Thymus (tissue), 11 donors: Measurements from ENCODE around the gene USP17L24. TPM values are rescaled to one million over a fixed set of nuclear protein-coding genes. Genes with fewer than 3 reads are reported as not detected.
"Not testable (repeated sequence)": the region's sequence is repeated elsewhere in the genome, so short reads cannot be mapped to it uniquely, and the experiment has no call there.

Experiments used
- DNase-seq, 9 donors: peaks; one replicate each; pipeline ENCODE4 v3.0.0-alpha.2; 2013; ENCODE audit warnings: low spot score in 9 of 9, low read depth in 6 of 9, missing footprints in 1 of 9
- H3K27ac ChIP-seq, 2 donors: one replicate each; pipeline ENCODE4 v1.5.1; 2013; ENCODE audit warnings: control low read depth in 1 of 2, low read depth in 1 of 2, low read length in 1 of 2, mild to moderate bottlenecking in 1 of 2, moderate library complexity in 1 of 2
- H3K27me3 ChIP-seq, 2 donors: one replicate each; pipeline ENCODE4 v1.5.1; 2013; ENCODE audit warnings: low read length in 1 of 2; ENCODE audit not compliant: control insufficient read depth in 2 of 2, insufficient read depth in 1 of 2
- H3K36me3 ChIP-seq, 2 donors: one replicate each; pipeline ENCODE4 v1.5.1; 2013; ENCODE audit warnings: low read length in 1 of 2, mild to moderate bottlenecking in 1 of 2, moderate library complexity in 1 of 2; ENCODE audit not compliant: control insufficient read depth in 2 of 2, insufficient read depth in 2 of 2
- H3K4me1 ChIP-seq, 2 donors: one replicate each; pipeline ENCODE4 v1.5.1; 2013; ENCODE audit warnings: low read length in 2 of 2; ENCODE audit not compliant: control insufficient read depth in 2 of 2, insufficient read depth in 2 of 2
- H3K4me3 ChIP-seq, 2 donors: one replicate each; pipeline ENCODE4 v1.5.1; 2013; ENCODE audit warnings: low read length in 2 of 2, control low read depth in 1 of 2, mild to moderate bottlenecking in 1 of 2
- H3K9me3 ChIP-seq, 2 donors: one replicate each; pipeline ENCODE4 v1.5.1; 2013; ENCODE audit warnings: low read length in 1 of 2, mild to moderate bottlenecking in 1 of 2; ENCODE audit not compliant: control insufficient read depth in 2 of 2, insufficient read depth in 1 of 2
- WGBS: extraction: QIAGEN DNeasy Blood & Tissue Kit; methylation state at CpG from one replicate; pipeline ENCODE4 v1.1.7; 2013; 5-methylcytosine and 5-hydroxymethylcytosine counted together
- polyA plus RNA-seq: library from polyadenylated mRNA; stranded (reverse); fragments of 200-250 nt; gene quantifications from one replicate; pipeline ENCODE4 v1.2.3, GENCODE V29; 2013
- total RNA-seq: library from RNA; stranded (reverse); fragments of 120-200 nt; gene quantifications from one replicate; pipeline ENCODE4 v1.2.4, GENCODE V29; 2013
- donor health status: healthy.

The USP17L24 gene
- total and polyA plus RNA-seq, 2 donors: not detected

DNA sequence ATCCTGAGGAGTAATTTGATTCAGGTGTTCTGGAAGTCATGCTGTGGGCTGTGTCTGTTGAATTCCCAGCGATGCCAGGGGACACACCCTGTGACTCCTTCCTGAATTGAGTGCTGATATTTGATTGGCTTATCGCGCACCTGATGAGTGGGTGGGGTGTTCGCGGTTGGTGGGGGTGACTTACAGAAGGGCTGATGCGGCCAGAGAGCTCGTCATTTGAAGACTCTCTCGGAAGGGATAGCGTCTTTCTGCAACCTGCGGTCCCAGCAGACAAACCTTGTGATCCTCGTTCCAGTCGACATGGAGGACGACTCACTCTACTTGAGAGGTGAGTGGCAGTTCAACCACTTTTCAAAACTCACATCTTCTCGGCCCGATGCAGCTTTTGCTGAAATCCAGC is 37.9 kb downstream of the USP17L24 start, which contains the start of gene USP17L30:
Gene USP17L30 (plus strand): TSS at position 301 of the 400 bp plus-strand sequence. CDS start 0 bp downstream, at position 301.
- whole genome bisulfite sequencing: no CpG with 5 or more reads among the region's 15 CpGs

More for the DNA sequence above, 37.9 kb downstream of the USP17L24 start, which contains the start of gene USP17L30:
- H3K9me3 ChIP-seq, DNase-seq, H3K36me3 ChIP-seq, H3K4me1 ChIP-seq, H3K4me3 ChIP-seq, H3K27me3 ChIP-seq, H3K27ac ChIP-seq: not testable (repeated sequence)

Other genes starting within 250 kb of the USP17L24 start
- not detected for gene FAM90A26, start 154.8 kb upstream of the USP17L24 start, total RNA-seq
- 0.02 TPM for gene FAM90A26, start 154.8 kb upstream of the USP17L24 start, polyA plus RNA-seq
- not detected for gene USP17L10, start 114.5 kb upstream of the USP17L24 start, total RNA-seq
- not detected for gene USP17L10, start 114.5 kb upstream of the USP17L24 start, polyA plus RNA-seq
- gene USP17L11, start 109.8 kb upstream of the USP17L24 start, total RNA-seq: not detected
- gene USP17L11, start 109.8 kb upstream of the USP17L24 start, polyA plus RNA-seq: not detected
- gene USP17L12, start 105.0 kb upstream of the USP17L24 start, total RNA-seq: not detected
- gene USP17L12, start 105.0 kb upstream of the USP17L24 start, polyA plus RNA-seq: not detected
- gene USP17L13, start 100.3 kb upstream of the USP17L24 start, total RNA-seq: not detected
- not detected for gene USP17L13, start 100.3 kb upstream of the USP17L24 start, polyA plus RNA-seq
- not detected for gene USP17L15, start 90.8 kb upstream of the USP17L24 start, total RNA-seq
- gene USP17L15, start 90.8 kb upstream of the USP17L24 start, polyA plus RNA-seq: 0.02 TPM
- not detected for gene USP17L17, start 81.3 kb upstream of the USP17L24 start, total RNA-seq
- not detected for gene USP17L17, start 81.3 kb upstream of the USP17L24 start, polyA plus RNA-seq
- not detected for gene USP17L18, start 76.5 kb upstream of the USP17L24 start, total RNA-seq
- not detected for gene USP17L18, start 76.5 kb upstream of the USP17L24 start, polyA plus RNA-seq
- gene USP17L19, start 71.8 kb upstream of the USP17L24 start, total RNA-seq: not detected
- gene USP17L19, start 71.8 kb upstream of the USP17L24 start, polyA plus RNA-seq: not detected
- not detected for gene USP17L20, start 67.0 kb upstream of the USP17L24 start, total RNA-seq
- gene USP17L20, start 67.0 kb upstream of the USP17L24 start, polyA plus RNA-seq: not detected
- gene USP17L21, start 62.3 kb upstream of the USP17L24 start, total RNA-seq: not detected
- not detected for gene USP17L21, start 62.3 kb upstream of the USP17L24 start, polyA plus RNA-seq
- not detected for gene USP17L22, start 57.5 kb upstream of the USP17L24 start, total RNA-seq
- gene USP17L22, start 57.5 kb upstream of the USP17L24 start, polyA plus RNA-seq: not detected
- not detected for gene USP17L25, start 4.7 kb downstream of the USP17L24 start, total RNA-seq
- not detected for gene USP17L25, start 4.7 kb downstream of the USP17L24 start, polyA plus RNA-seq
- not detected for gene USP17L26, start 9.5 kb downstream of the USP17L24 start, total RNA-seq
- not detected for gene USP17L26, start 9.5 kb downstream of the USP17L24 start, polyA plus RNA-seq
- not detected for gene USP17L5, start 14.2 kb downstream of the USP17L24 start, total RNA-seq
- not detected for gene USP17L5, start 14.2 kb downstream of the USP17L24 start, polyA plus RNA-seq
- gene USP17L27, start 19.0 kb downstream of the USP17L24 start, total RNA-seq: not detected
- not detected for gene USP17L27, start 19.0 kb downstream of the USP17L24 start, polyA plus RNA-seq
- gene USP17L28, start 23.7 kb downstream of the USP17L24 start, total RNA-seq: not detected
- not detected for gene USP17L28, start 23.7 kb downstream of the USP17L24 start, polyA plus RNA-seq
- not detected for gene USP17L29, start 28.5 kb downstream of the USP17L24 start, total RNA-seq
- gene USP17L29, start 28.5 kb downstream of the USP17L24 start, polyA plus RNA-seq: not detected
- not detected for gene USP17L30, start 38.0 kb downstream of the USP17L24 start, total RNA-seq
- not detected for gene USP17L30, start 38.0 kb downstream of the USP17L24 start, polyA plus RNA-seq
- gene DEFB131A, start 119.2 kb downstream of the USP17L24 start, total RNA-seq: not detected
- not detected for gene DEFB131A, start 119.2 kb downstream of the USP17L24 start, polyA plus RNA-seq